SIG-M5 treated with dmso at 0.1 percent for 504 hours (cell line): ENCODE data around the gene SPACA5.
"Not testable (repeated sequence)": the region's sequence is repeated elsewhere in the genome, so short reads cannot be mapped to it uniquely, and the experiment has no call there.

Source experiments
- DNase-seq: peaks from one replicate; lab custom pipeline; 2025; ENCODE audit not compliant: unreplicated experiment; lab: John Stamatoyannopoulos, UW

SPACA5 gene

DNA sequence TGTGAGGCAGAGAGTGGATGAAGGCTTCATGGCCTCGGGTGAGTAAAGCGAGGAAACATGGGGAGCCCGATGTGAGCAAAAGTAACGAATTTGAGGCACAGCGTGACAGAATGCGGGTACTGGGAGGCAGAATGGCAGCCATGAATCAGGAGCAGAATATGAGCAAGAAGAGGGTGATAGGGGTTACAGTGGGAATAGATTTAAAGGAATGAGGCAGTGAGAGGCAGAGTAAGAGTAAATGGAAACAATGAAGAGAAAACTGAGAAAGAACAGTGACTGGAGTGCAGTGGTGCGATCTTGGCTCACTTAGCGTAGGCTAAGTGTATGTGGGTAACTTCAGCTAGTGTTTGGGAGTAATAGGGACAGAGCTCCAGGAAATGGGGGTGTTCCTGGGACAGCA is at the start of gene SPACA5:
Gene SPACA5 (plus strand): TSS at position 301 of the 400 bp plus-strand sequence. CDS start 815 bp downstream, outside the sequence.
- not testable (repeated sequence) for DNase-seq

DNA sequence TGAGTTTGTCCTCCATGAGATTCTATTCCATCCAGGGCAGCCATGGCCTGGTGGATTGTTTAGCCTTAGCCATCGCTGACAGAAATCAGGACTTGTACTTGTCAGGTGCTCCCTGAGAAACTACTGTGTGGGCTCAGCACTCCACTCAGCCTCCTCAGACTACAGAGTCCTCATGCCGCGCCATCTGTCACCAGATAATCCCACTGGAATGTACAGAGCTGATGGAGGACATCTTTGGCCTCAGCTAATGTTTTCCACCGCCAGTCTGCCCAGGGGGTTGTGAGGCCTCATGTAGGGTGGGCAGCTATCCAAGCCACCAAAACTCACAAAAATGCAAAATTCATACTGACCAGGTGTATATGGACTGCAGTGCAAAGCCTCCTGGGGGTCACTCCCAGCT is 48.6 kb upstream of the SPACA5 start:
- not testable (repeated sequence) for DNase-seq

DNA sequence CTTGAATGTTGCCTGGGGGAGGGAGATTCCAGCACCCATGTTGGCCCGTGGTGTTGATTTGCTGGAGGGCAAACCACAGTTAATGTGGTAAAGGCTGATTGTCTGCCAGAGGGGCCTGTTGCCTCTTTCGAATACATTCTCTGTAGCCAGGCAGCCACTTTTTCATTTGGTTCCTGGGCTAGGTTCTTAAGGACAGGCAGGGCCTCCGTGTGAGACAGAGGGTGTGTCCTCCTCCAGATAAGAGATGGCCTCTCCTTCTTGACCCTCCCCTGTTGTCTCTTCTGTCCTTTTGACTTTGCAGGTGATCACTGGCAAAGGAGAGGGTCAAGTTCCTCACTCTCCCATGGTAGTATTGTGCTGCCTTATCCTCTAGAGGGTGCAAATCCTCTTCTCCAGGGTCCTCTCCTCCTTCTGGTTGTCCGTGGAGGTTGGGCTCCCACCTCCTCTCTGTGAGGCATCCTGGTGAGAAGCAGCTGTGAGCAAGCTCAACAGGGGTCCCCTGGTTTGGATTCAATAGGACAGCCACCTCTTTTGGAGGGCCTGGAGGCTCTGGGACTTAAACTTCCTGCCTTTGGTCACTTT is 47.9 kb upstream of the SPACA5 start:
- DNase-seq = no peak

DNA sequence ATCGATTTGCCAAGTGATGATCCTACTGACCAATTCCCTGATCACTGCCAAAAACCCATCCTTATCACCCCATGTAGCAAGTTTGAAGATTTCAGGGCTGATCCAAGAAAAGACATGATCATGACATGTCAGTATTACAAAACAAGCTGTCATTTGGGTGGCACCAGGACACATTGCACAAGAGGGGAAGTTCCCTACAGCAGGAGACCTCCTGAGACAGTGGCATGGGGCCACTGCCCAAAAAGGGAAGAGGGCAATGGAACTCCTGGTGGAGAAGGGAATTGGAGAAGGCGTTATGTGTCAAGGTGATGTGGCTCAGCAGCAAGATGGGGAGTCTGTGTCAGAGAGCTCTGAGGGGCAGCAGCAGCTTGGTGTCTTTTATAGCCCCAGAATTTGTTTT is 46.4 kb upstream of the SPACA5 start:
- peak; percentile 32 for DNase-seq

DNA sequence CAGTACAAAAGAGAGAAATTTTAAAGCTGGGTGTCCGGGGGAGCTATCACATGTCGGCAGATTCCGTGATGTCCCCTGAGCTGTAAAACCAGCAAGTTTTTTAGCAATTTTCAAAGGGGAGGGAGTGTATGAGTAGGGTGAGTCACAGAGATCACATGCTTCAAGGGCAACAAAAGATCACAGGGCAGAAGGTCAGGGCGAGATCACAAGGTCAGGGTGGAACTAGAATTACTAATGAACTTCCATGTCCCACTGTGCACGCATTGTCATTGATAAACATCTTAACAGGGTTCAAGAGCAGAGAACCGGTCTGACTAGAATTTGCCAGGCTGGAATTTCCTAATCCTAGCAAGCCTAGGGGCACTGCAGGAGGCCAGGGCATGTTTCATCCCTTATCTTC is 45.0 kb upstream of the SPACA5 start:
- not testable (repeated sequence) for DNase-seq

DNA sequence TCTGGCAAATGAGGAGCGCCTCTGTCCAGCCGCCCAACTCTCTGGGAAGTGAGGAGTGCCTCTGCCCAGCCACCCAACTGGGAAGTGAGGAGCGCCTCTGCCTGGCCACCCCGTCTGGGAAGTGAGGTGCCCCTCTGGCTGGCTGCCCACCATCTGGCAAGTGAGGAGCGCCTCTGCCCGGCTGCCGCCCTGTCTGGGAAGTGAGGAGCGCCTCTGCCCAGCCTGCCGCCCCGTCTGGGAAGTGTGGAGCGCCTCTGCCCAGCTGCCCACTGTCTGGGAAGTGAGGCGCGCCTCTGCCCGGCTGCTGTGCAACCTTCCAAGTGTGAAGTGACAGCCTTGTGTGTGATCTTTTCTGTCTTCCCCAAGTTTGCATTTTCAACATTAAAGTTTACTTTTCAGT is 41.3 kb upstream of the SPACA5 start:
- DNase-seq = not testable (repeated sequence)

DNA sequence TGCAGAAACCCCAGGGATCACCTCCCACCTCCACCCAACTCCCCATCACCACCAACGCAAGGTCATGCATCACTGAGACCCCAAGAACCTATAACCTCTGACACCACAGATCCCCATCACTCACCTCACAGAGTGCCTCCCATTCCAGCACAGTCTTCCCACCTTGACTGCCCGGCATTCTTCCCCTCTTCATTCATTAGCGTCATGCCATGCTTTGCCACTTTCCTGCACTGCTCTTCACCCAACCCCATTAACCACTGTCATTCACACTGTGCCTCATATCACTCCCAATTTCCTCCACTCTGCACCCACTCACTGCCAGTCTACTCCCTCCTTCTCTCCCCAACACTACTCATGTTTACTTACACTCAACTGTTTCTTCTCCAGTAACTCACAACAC is 33.6 kb upstream of the SPACA5 start:
- DNase-seq = no peak

DNA sequence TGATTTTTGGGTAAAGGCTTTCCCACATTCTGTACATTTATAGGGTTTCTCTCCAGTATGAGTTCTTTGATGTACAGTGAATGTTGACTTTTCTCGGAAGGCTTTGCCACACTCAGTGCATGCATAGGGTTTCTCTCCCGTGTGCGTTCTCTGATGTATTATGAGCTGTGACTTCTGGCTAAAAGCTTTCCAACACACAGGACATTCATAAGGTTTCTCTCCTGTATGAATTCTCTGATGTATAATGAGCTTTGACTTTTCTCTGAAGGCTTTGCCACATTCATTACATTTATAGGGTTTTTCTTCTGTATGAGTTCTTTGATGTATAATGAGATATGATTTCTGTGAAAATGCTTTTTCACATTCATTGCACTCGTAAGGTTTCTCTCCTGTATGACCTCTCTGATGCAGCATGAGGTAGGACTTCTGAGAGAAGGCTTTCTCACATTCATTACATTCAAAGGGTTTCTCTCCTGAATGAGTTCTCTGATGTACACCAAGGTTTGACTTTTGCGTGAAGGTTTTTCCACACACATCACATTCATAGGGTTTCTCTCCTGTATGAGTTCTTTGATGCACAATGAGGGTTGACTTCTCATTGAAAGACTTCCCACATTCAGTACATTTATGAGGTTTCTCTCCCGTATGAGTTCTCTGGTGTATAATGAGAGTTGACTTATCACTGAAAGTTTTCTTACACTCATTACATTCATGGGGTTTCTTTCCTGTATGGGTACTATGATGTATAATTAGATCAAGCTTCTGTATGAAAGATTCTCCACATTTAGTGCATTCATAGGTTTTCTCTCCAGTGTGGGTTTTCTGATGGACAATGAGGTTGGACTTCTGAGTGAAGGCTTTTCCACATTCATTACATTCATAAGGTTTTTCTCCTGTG is 30.3 kb upstream of the SPACA5 start:
- no peak for DNase-seq

DNA sequence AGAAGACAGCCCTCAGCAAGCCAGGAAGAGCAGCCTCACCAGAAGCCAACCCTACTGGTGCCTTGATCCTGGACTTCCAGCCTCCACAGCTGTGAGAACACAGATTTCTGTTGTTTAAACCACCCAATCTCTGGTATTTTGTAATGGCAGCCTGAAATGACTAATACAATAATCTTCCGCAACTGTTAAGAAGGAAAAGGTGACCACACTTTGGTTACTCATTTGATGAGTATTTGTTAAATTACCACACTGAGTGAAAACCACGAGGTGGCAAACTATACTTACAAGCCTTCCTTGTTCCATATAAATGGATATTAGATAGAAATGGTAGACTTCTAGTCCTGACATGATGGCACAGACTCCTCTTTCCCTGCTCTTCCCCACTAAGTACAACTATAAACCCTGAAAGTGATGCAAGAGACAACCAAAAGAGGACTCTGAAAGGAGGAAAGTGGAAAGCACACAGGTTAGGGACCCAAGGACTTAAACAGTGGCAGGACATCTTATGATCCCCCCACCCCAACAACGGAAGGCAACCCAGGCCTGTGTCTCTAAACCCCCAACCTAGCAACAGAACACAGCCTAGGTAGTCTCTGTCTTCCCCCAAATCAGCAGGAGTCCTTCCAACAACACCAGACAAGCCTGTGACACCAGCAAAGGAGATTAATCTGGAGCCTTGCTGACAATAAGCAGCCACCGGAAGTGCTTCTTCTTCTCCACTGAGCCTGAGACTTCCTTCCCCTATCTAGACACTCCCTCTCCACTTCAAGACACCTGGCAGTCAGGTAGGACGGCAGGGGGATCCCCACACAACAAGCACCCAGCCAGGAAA is 15.3 kb upstream of the SPACA5 start:
- DNase-seq = no peak

DNA sequence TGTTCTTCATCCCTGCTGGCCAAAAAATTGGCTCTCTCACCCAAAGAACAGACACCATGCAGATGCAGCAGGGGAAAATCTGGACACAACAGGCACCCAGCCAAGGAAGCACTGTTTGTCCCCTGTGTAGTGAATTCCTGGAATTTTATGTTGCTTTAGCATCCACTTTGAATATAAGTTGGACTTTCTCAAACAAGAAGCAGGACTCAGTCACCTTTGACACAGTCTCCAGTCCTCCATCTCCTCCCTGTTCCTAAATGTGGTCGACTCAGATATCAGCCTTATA is 14.8 kb upstream of the SPACA5 start:
- no peak for DNase-seq

DNA sequence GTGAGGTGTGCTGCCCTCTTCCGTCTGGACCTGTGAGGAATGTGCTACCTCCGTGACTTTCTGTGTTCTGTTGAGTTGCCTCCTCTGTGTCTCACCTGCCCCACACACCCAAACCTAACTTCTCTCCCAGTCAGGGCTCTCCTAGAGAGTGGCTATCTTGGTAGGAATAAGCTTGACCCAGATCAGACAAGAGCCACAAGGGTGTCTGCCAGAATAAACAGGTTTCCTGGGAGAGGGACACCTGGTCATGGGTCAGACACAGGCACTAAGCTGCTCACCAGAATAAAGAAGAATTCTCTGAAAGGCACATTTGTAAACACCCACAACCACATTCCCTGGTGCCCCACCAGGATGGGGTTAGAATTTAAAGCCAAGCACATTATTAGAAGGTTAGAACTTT is 14.1 kb upstream of the SPACA5 start:
- DNase-seq = no peak

DNA sequence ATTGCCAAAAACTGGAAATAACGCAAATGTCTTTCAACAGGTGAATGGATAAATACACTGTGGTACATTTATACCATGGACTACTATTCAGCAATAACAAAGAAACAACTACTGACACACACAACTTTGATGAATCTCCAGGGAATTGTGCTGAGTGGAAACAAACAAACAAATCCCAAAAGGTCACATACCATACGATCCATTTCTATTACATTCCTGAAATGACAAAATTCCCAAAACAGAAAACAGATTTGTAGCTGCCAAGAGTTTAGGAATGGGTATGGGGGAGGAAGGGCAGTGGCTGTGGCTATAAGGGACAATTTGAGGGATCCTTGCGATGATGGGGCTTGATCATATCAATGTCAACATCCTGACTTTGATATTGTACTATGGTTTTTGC is 5.5 kb upstream of the SPACA5 start:
- no peak for DNase-seq

DNA sequence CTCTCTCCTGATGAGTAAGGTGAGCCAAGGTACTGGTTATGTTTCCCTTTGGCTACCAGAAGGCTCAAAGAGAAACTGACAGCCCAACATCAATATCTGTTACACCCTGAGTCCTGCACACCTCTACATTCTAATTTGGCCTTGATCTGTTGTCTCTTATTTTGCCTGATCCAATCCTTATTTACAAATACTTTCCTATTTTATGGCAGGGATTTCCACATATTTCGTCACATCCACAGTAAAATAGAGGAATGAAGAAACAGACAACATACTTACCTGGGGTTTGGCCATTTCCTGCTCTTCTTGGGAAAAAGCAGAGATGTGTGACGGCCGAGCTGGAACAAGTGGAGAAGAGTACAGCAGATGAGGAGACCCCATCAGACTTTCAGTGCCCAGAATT is 4.5 kb upstream of the SPACA5 start:
- DNase-seq = no peak

DNA sequence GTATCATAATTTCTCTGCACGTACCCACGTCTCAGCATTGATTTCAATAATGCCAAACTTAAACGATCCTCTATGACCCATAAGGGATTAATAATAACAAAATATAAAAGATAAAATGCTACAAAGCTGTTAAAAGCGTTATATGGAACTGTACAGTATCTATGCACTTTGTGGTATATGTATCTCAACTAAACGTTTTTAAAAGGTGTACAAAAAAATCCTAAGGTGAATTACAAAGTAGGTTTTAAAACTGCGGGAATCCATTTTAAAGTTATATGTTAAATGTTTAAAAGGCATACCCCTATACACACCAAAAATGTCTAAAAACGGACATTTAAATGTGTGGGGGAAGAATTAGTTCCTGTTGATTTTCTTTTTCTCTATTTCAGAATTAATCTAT is 3.9 kb upstream of the SPACA5 start:
- DNase-seq = no peak

DNA sequence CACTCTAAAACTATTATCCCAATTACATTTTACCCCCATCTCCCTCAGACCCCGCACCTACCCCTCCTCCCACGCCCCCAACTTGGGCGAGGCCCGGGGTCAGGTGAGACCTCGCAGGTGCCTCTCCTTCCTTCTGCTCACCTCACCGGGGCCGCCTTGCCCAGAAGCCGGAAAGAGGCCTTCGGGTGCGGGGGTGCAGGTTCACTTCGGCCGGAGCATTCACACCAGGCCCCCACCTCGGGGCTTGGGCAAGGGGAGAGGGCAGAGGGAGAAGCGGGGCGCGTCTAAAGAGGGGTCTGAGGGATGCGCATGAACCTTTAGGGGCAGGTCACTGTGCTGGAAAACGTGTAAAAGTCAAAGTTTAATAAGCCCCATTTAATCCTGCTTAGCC is 3.4 kb upstream of the SPACA5 start:
- no peak for DNase-seq

DNA sequence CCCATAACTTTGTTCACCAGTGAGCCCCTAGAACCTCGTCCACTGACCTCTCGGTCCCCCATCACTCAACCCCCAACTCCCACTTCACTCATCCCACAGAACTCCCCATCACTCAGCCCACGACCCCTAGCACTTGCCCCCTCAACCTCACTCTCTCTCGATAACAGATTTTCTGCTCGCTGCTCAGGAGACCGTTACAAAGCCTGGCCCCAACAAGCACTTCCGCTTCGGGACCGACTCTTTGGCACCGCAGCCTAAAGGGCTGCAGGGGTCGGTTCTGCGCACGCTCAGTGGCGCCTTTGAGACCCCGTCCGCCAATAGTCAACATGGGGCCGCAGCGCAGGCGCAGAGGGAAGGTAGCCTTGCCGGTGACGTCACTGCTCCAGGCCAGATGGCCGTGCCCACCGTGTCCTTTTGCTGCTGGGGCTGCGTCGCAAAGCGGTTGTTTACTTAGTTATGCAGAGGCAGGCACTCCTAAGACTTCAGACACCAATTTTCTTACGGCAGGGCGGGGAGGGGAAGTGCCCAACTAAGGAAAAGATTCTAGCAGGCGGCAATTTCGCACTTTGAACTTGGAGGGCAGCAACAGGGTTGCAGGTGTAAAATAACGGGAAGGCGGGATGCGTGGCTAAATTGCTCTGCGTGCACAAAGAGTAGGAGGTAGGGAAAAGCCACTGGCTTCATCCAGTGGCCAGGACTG is 2.9 kb upstream of the SPACA5 start, which contains the start of gene ZNF182:
Gene ZNF182 (minus strand): TSS at position 232 of the 700 bp plus-strand sequence. CDS start 1,380 bp downstream, outside the sequence.
- DNase-seq = peak; percentile 87

DNA sequence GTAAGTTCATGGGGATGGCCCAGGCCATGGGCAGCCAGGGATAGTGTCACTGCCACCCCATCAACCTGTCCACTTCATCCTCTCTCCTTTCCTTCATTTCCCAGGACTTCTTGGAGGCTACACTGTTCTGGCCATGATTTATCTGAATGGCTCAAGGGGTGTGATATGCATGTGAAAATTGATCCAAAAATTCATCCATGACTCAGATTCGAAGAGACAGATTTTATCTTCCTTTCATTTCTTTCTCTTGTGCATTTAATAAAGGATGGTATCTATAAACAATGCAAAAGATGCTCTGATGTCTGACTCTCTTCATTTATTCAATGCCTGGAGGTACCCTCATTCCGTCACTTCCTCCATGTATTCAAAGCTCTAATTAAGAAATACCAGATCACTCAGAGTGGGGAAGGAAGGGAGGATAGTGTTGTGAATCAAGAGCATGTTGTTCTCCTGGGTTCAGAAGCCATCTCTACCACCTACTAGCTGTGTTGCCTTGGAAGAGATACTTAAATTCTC is 2.7 kb downstream of the SPACA5 start:
- not testable (repeated sequence) for DNase-seq

DNA sequence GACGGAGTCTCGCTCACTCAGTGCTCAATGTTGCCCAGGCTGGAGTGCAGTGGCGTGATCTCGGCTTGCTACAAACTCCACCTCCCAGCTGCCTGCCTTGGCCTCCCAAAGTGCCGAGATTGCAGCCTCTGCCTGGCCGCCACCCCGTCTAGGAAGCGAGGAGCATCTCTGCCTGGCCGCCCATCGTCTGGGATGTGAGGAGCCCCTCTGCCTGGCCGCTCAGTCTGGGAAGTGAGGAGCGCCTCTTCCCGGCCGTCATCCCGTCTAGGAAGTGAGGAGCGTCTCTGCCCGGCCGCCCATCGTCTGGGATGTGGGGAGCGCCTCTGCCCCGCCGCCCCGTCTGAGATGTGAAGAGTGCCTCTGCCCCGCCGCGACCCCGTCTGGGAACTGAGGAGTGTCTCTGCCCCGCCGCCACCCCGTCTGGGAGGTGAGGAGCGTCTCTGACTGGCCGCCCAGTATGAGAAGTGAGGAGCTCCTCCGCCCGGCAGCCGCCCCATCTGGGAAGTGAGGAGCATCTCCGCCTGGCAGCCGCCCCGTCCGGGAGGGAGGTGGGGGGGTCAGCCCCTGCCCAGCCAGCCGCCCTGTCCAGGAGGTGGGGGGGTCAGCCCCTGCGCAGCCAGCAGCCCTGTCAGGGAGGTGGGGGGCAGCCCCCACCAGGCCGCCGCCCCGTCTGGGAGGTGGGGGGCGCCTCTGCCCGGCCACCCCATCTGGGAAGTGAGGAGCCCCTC is 10.0 kb downstream of the SPACA5 start:
- DNase-seq = not testable (repeated sequence)

DNA sequence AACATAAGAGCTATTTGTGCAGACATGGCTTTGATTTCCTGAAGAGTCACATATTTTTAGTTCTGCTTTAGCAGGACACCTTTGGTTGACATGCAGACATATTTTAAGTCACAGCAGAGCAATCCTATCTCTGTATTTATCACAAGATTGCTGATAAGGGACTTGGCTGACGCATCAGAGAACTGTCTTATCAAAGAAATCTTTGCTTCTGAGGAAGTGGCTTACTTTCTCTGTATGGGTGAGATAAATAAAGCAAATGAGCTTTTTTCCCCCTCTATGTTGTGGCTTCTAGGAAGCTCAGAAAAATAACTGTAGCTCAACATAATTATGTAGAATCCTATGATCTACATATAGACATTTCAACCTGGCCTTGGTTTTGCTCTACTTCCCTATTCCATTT is 13.1 kb downstream of the SPACA5 start:
- DNase-seq = not testable (repeated sequence)

DNA sequence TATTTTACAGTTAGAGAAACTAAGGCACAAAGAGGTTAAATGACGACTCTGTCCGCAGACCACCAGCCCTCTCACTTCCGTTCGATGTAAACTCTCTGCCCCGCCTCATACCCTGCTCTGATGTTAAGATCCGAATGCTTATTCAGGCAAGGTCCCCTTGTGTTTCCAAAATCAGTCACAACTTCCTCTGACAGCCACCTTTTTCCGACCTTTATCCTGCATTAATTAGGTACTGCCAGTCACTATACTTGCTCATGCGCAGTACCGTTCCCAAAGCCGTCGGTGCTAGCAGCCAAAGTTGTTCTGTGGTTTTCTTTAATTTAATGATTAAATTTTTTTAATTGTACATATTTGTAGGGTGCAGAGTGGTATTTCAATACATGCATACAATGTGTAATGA is 13.7 kb downstream of the SPACA5 start:
- DNase-seq = not testable (repeated sequence)
